HepG2 (cell line): ENCODE data around the gene TSPAN18. TPM values are rescaled to one million over a fixed set of nuclear protein-coding genes. Genes with fewer than 3 reads are reported as not detected.

ENCODE experiments used
- ATAC-seq: fragments of 200-7000 bp; cut with Tn5 transposase; 3 replicates; pipeline ENCODE4 v1.9.1; 2020; ENCODE audit warnings: mild to moderate bottlenecking, moderate library complexity
- BruUV-seq: library from RNA; stranded (reverse); fragments of 400-500 nt; replicated peaks from 2 replicates; lab custom pipeline; 2021; lab: Mats Ljungman, UMichigan
- CTCF ChIA-PET: fragments of 300-600 bp; formaldehyde crosslinking; extraction: SDS; loops from one replicate; lab custom pipeline; 2021; ENCODE audit warnings: low total read pairs, inconsistent platforms, low intra/inter-chr PET ratio; lab: Yijun Ruan, JAX
- POLR2A ChIA-PET: fragments of 350-600 bp; sonication (Branson Sonifier 250); formaldehyde crosslinking; loops from one replicate; lab custom pipeline; 2020; ENCODE audit warnings: antibody characterized with exemption, inconsistent platforms; lab: Yijun Ruan, JAX
- DNase-seq: peaks from one replicate; pipeline ENCODE4 v3.0.0-alpha.2; 2015; ENCODE audit warnings: low spot score
- FAIRE-seq: peaks from 3 replicates; lab custom pipeline; 2011; peaks lifted over from hg19 to GRCh38; lab: Jason Lieb, UNC
- H2AFZ ChIP-seq: one replicate; pipeline ENCODE4 v1.6.1; 2011; ENCODE audit warnings: low read length, inconsistent platforms
- H3K27ac ChIP-seq: fragments of 300-600 bp; 3 replicates; pipeline ENCODE4 v1.8.0; 2011; ENCODE audit warnings: mixed run types, mild to moderate bottlenecking, mixed read lengths, low read length, inconsistent platforms; ENCODE audit not compliant: insufficient read depth; ENCODE audit errors: extremely low read length
- H3K27me3 ChIP-seq, 2 experiments: fragments of 200-600 bp in 1 of 2; 2 replicates in 1 of 2; 3 replicates in 1 of 2; pipeline versions ENCODE4 v1.6.0 to v1.8.0; 2011; ENCODE audit warnings: low read length in 2 of 2, mild to moderate bottlenecking in 2 of 2, moderate library complexity in 2 of 2, inconsistent platforms in 1 of 2; ENCODE audit not compliant: insufficient read depth in 2 of 2, control insufficient read depth in 1 of 2
- H3K36me3 ChIP-seq, 2 experiments: fragments of 200-600 bp in 1 of 2; replicated peaks in 1 of 2; 2 replicates in 1 of 2; 3 replicates in 1 of 2; pipeline versions ENCODE4 v1.5.1 to v1.8.0; 2011; ENCODE audit warnings: low read length in 2 of 2, inconsistent platforms in 1 of 2; ENCODE audit not compliant: insufficient read depth in 2 of 2, control insufficient read depth in 1 of 2
- H3K4me1 ChIP-seq: 2 replicates; pipeline ENCODE4 v1.5.1; 2012; ENCODE audit warnings: low read length, inconsistent platforms; ENCODE audit not compliant: insufficient read depth
- H3K4me2 ChIP-seq: 2 replicates; pipeline ENCODE4 v1.6.0; 2011; ENCODE audit warnings: low read depth, low read length, inconsistent platforms
- H3K4me3 ChIP-seq, 3 experiments: fragments of 200-600 bp in 1 of 3; sonication (generic), shearing (Covaris generic) in 1 of 3; replicated peaks in 1 of 3; 2 replicates each; pipeline ENCODE4 v1.5.1; 2011 to 2016; ENCODE audit warnings: low read length in 3 of 3, inconsistent platforms in 2 of 3, low read depth in 2 of 3, mild to moderate bottlenecking in 2 of 3, control low read depth in 1 of 3, mixed read lengths in 1 of 3; ENCODE audit not compliant: insufficient read depth in 1 of 3
- H3K79me2 ChIP-seq: one replicate; pipeline ENCODE4 v1.6.1; 2011; ENCODE audit warnings: low read length, inconsistent platforms; ENCODE audit not compliant: insufficient read depth
- H3K9ac ChIP-seq: 2 replicates; pipeline ENCODE4 v1.6.0; 2011; ENCODE audit warnings: mild to moderate bottlenecking, low read depth, low read length, inconsistent platforms; ENCODE audit not compliant: insufficient read depth
- H3K9me3 ChIP-seq: 2 replicates; pipeline ENCODE4 v1.5.1; 2012; ENCODE audit warnings: mild to moderate bottlenecking, low read length
- H4K20me1 ChIP-seq: 2 replicates; pipeline ENCODE4 v1.6.0; 2011; ENCODE audit warnings: inconsistent platforms, mild to moderate bottlenecking, low read length, moderate library complexity; ENCODE audit not compliant: insufficient read depth
- CBX1 ChIP-seq: IDR thresholded peaks from one replicate; pipeline ENCODE4 v1.6.1; 2016; ENCODE audit warnings: antibody characterized with exemption, low read depth
- MAFF ChIP-seq: IDR thresholded peaks from 2 replicates; pipeline ENCODE4 v1.6.1; 2011; ENCODE audit warnings: low read depth, low read length, improper control_type of control experiment
- RBFOX2 ChIP-seq: fragments of 200-400 bp; formaldehyde crosslinking; IDR thresholded peaks from 2 replicates; pipeline ENCODE4 v1.6.1; 2017; ENCODE audit warnings: low read depth, mild to moderate bottlenecking, low read length
- SKIL ChIP-seq: sonication (generic); formaldehyde crosslinking; IDR thresholded peaks from 2 replicates; pipeline ENCODE4 v1.8.0; 2022; ENCODE audit warnings: missing genetic modification reagents, mild to moderate bottlenecking, moderate library complexity, borderline replicate concordance
- SRF ChIP-seq: IDR thresholded peaks from 2 replicates; pipeline ENCODE4 v1.6.1; 2011; ENCODE audit warnings: mild to moderate bottlenecking, low read depth, low read length, moderate library complexity
- ZNF280B ChIP-seq: sonication (generic); formaldehyde crosslinking; IDR thresholded peaks from 2 replicates; pipeline ENCODE4 v1.5.0; 2020; ENCODE audit warnings: missing genetic modification reagents, mild to moderate bottlenecking, borderline replicate concordance
- ZSCAN22 ChIP-seq: sonication (generic); formaldehyde crosslinking; IDR thresholded peaks from 2 replicates; pipeline ENCODE4 v1.4.0; 2020; ENCODE audit warnings: mild to moderate bottlenecking, missing genetic modification reagents
- WGBS: methylation state at CpG from one replicate; pipeline ENCODE4 v1.1.6; 2017; ENCODE audit warnings: low lambda C conversion rate; 5-methylcytosine and 5-hydroxymethylcytosine counted together
- in situ Hi-C: cut with HindIII; loops from 2 replicates; pipeline ENCODE4 v1.10.0; 2017; ENCODE audit warnings: low pct_unique_long_range_greater_than_20kb; ENCODE audit not compliant: extremely low pct_ligation_motif_present
- intact Hi-C: fragments of 100-400 bp; cut with micrococcal nuclease; formaldehyde crosslinking; loops from one replicate; pipeline ENCODE4 v1.10.0; 2022; ENCODE audit not compliant: unreplicated experiment
- polyA plus RNA-seq, 8 experiments: library from polyadenylated mRNA; depleted of rRNA in 3 of 8; stranded (reverse) in 7 of 8; unstranded in 1 of 8; fragments of >200 nt; fragmentation: Illumina TruSeq in 4 of 8; extraction: Trizol in 4 of 8; gene quantifications; 2 replicates each; pipeline versions ENCODE4 v1.2.1 to v1.2.3, GENCODE V29; 2011 to 2016; ENCODE audit warnings: low read depth in 4 of 8, missing spikeins in 1 of 8, mixed read lengths in 1 of 8; ENCODE audit not compliant: insufficient read depth in 1 of 8
- total RNA-seq, 5 experiments: library from RNA; depleted of rRNA; stranded (reverse); fragments of >200 nt; fragmentation: Illumina TruSeq; extraction: Trizol; gene quantifications; 2 replicates each; pipeline ENCODE4 v1.2.3, GENCODE V29; 2016; ENCODE audit warnings: low read depth in 1 of 5
- TF ChIP-seq, protein P1 (sequence below): sonication (generic); formaldehyde crosslinking; IDR thresholded peaks from 2 replicates; pipeline ENCODE4 v1.4.0; 2020; ENCODE audit warnings: mild to moderate bottlenecking, missing genetic modification reagents
- TF ChIP-seq, protein P2 (sequence below): sonication (generic); formaldehyde crosslinking; IDR thresholded peaks from 2 replicates; pipeline ENCODE4 v1.5.1; 2020; ENCODE audit warnings: mild to moderate bottlenecking, missing genetic modification reagents, moderate library complexity

The TSPAN18 gene
- total and polyA plus RNA-seq, 2 of the 13 experiments (the other 11 are each of a cell fraction or from before 2014, with no cell fraction given) = not detected

GRCh38 chr11:44842220-44842619, 115.5 kb downstream of the TSPAN18 start:
- in situ Hi-C loops (no loop called here), intact Hi-C loops (no loop called here)
- 0% methylated on average over 5 of the region's 5 CpGs for WGBS
- Histone ChIP-seq H3K9me3 (no peaks in the 10 kb centered on the region), H3K36me3 (no peaks in the 10 kb centered on the region), H3K9ac (no peak overlapping the region), H3K4me3 (no peak overlapping the region), H3K4me1 (no peaks in the 10 kb centered on the region), H4K20me1 (no peaks in the 10 kb centered on the region), H3K79me2 (no peaks in the 10 kb centered on the region), H3K27ac (no peak overlapping the region), H3K4me2 (no peak overlapping the region), H3K27me3 (0 out of 5 replicates have a peak, but pooled peaks cover 0 to 3% of the 10 kb centered on the region in 2 experiments), H2AFZ (no peak overlapping the region)
- BruUV-seq = no TSS peak
- DNase-seq (no peak), FAIRE-seq (no peak), ATAC-seq (no peak)
- POLR2A ChIA-PET = no interaction called here
- CTCF ChIA-PET = no interaction called here
- no peak for TF ChIP-seq RBFOX2
- TF ChIP-seq CBX1 = no peak
- TF ChIP-seq SKIL (CRISPR knock-in tag) = no peak
- no peak for TF ChIP-seq MAFF
- TF ChIP-seq, protein P1, sequence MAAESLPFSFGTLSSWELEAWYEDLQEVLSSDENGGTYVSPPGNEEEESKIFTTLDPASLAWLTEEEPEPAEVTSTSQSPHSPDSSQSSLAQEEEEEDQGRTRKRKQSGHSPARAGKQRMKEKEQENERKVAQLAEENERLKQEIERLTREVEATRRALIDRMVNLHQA (CRISPR knock-in tag) = no peak
- no peak for TF ChIP-seq ZSCAN22 (CRISPR knock-in tag)
- no peak for TF ChIP-seq ZNF280B (CRISPR knock-in tag)
- no peak for TF ChIP-seq SRF
- TF ChIP-seq, protein P2, sequence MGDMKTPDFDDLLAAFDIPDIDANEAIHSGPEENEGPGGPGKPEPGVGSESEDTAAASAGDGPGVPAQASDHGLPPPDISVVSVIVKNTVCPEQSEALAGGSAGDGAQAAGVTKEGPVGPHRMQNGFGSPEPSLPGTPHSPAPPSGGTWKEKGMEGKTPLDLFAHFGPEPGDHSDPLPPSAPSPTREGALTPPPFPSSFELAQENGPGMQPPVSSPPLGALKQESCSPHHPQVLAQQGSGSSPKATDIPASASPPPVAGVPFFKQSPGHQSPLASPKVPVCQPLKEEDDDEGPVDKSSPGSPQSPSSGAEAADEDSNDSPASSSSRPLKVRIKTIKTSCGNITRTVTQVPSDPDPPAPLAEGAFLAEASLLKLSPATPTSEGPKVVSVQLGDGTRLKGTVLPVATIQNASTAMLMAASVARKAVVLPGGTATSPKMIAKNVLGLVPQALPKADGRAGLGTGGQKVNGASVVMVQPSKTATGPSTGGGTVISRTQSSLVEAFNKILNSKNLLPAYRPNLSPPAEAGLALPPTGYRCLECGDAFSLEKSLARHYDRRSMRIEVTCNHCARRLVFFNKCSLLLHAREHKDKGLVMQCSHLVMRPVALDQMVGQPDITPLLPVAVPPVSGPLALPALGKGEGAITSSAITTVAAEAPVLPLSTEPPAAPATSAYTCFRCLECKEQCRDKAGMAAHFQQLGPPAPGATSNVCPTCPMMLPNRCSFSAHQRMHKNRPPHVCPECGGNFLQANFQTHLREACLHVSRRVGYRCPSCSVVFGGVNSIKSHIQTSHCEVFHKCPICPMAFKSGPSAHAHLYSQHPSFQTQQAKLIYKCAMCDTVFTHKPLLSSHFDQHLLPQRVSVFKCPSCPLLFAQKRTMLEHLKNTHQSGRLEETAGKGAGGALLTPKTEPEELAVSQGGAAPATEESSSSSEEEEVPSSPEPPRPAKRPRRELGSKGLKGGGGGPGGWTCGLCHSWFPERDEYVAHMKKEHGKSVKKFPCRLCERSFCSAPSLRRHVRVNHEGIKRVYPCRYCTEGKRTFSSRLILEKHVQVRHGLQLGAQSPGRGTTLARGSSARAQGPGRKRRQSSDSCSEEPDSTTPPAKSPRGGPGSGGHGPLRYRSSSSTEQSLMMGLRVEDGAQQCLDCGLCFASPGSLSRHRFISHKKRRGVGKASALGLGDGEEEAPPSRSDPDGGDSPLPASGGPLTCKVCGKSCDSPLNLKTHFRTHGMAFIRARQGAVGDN (CRISPR knock-in tag) = no peak
